ENCODE measurements around the gene GIMAP7.

GIMAP7 gene

GRCh38 chr7:150473902-150474301 lies 40.8 kb upstream of the GIMAP7 start:
- no peaks in the 10 kb centered on the region for H3K27me3 ChIP-seq (ENCODE audit: insufficient read depth, low read depth, severe bottlenecking)
- H3K9me3 ChIP-seq (ENCODE audit: severe bottlenecking): no peaks in the 10 kb centered on the region
- no peak overlapping the region for H3K4me3 ChIP-seq (ENCODE audit: low read depth, low read length)
- no peak for TF ChIP-seq CTCF (IDR thresholded peaks at IDR 0.05; ENCODE audit: low read depth, low read length)
- H3K27ac ChIP-seq: no peak overlapping the region
- no peaks in the 10 kb centered on the region for H3K36me3 ChIP-seq
- no peak for DNase-seq

- Histone ChIP-seq H3K36me3 (no peaks in the 10 kb centered on the region), H3K9me3 (ENCODE audit: severe bottlenecking) (no peaks in the 10 kb centered on the region), H3K27ac (no peak overlapping the region), H3K27me3 (ENCODE audit: insufficient read depth, low read depth, severe bottlenecking) (no peaks in the 10 kb centered on the region), H3K4me3 (ENCODE audit: low read depth, low read length) (no peak overlapping the region)
- TF ChIP-seq CTCF (IDR thresholded peaks at IDR 0.05; ENCODE audit: low read depth, low read length): no peak
- no peak for DNase-seq
Observed at GRCh38 chr7:150476285-150476684, 38.4 kb upstream of the GIMAP7 start.

- Histone ChIP-seq H3K27ac (no peak overlapping the region), H3K36me3 (no peaks in the 10 kb centered on the region), H3K4me3 (ENCODE audit: low read depth, low read length) (no peak overlapping the region), H3K27me3 (ENCODE audit: insufficient read depth, low read depth, severe bottlenecking) (no peaks in the 10 kb centered on the region), H3K9me3 (ENCODE audit: severe bottlenecking) (no peaks in the 10 kb centered on the region)
- TF ChIP-seq CTCF (IDR thresholded peaks at IDR 0.05; ENCODE audit: low read depth, low read length): no peak
- DNase-seq: no peak
Observed at GRCh38 chr7:150476819-150477631, 37.6 kb upstream of the GIMAP7 start.

GRCh38 chr7:150479023-150479716 lies 35.5 kb upstream of the GIMAP7 start:
- no peak overlapping the region for H3K4me3 ChIP-seq (ENCODE audit: low read depth, low read length)
- H3K9me3 ChIP-seq (ENCODE audit: severe bottlenecking): no peaks in the 10 kb centered on the region
- H3K27ac ChIP-seq: no peak overlapping the region
- no peak for TF ChIP-seq CTCF (IDR thresholded peaks at IDR 0.05; ENCODE audit: low read depth, low read length)
- no peaks in the 10 kb centered on the region for H3K36me3 ChIP-seq
- H3K27me3 ChIP-seq (ENCODE audit: insufficient read depth, low read depth, severe bottlenecking): no peaks in the 10 kb centered on the region
- DNase-seq: no peak

GRCh38 chr7:150481186-150481920 lies 33.3 kb upstream of the GIMAP7 start:
- H3K9me3 ChIP-seq (ENCODE audit: severe bottlenecking): no peaks in the 10 kb centered on the region
- DNase-seq: no peak
- no peak for TF ChIP-seq CTCF (IDR thresholded peaks at IDR 0.05; ENCODE audit: low read depth, low read length)
- no peak overlapping the region for H3K27ac ChIP-seq
- H3K4me3 ChIP-seq (ENCODE audit: low read depth, low read length): no peak overlapping the region
- no peaks in the 10 kb centered on the region for H3K27me3 ChIP-seq (ENCODE audit: insufficient read depth, low read depth, severe bottlenecking)
- H3K36me3 ChIP-seq: no peaks in the 10 kb centered on the region
